ENCODE data around the gene SNAPC1.

- TF ChIP-seq, protein P1, sequence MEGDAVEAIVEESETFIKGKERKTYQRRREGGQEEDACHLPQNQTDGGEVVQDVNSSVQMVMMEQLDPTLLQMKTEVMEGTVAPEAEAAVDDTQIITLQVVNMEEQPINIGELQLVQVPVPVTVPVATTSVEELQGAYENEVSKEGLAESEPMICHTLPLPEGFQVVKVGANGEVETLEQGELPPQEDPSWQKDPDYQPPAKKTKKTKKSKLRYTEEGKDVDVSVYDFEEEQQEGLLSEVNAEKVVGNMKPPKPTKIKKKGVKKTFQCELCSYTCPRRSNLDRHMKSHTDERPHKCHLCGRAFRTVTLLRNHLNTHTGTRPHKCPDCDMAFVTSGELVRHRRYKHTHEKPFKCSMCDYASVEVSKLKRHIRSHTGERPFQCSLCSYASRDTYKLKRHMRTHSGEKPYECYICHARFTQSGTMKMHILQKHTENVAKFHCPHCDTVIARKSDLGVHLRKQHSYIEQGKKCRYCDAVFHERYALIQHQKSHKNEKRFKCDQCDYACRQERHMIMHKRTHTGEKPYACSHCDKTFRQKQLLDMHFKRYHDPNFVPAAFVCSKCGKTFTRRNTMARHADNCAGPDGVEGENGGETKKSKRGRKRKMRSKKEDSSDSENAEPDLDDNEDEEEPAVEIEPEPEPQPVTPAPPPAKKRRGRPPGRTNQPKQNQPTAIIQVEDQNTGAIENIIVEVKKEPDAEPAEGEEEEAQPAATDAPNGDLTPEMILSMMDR (IDR thresholded peaks at IDR 0.05): no peak
- TF ChIP-seq EZH2phosphoT487 (IDR thresholded peaks at IDR 0.05) (no peak), EZH2 (IDR thresholded peaks at IDR 0.05) (no peak)
Measured at GRCh38 chr14:61839507-61839906, 77.3 kb downstream of the SNAPC1 start.

Measured in neural progenitor cell (in vitro differentiated cells).